Upper lobe of left lung (tissue), 4 donors: ENCODE measurements around the gene IFIH1.

Source experiments
- POLR2AphosphoS5 ChIP-seq, 2 donors: sonication (generic); formaldehyde crosslinking; IDR thresholded peaks; one replicate each; pipeline ENCODE4 v1.5.1; 2017; ENCODE audit warnings: antibody characterized with exemption in 2 of 2
- TF ChIP-seq, protein P1 (sequence below), 6 experiments: fragments of 450-650 bp in 4 of 6; fragments of 200-600 bp in 2 of 6; sonication (generic) in 2 of 6; IDR thresholded peaks; one replicate each; pipeline ENCODE4 v1.5.1; 2016 to 2019; ENCODE audit warnings: antibody characterized with exemption in 6 of 6

- no peak for TF ChIP-seq POLR2AphosphoS5 (IDR thresholded peaks at IDR 0.05)
- TF ChIP-seq, protein P1, sequence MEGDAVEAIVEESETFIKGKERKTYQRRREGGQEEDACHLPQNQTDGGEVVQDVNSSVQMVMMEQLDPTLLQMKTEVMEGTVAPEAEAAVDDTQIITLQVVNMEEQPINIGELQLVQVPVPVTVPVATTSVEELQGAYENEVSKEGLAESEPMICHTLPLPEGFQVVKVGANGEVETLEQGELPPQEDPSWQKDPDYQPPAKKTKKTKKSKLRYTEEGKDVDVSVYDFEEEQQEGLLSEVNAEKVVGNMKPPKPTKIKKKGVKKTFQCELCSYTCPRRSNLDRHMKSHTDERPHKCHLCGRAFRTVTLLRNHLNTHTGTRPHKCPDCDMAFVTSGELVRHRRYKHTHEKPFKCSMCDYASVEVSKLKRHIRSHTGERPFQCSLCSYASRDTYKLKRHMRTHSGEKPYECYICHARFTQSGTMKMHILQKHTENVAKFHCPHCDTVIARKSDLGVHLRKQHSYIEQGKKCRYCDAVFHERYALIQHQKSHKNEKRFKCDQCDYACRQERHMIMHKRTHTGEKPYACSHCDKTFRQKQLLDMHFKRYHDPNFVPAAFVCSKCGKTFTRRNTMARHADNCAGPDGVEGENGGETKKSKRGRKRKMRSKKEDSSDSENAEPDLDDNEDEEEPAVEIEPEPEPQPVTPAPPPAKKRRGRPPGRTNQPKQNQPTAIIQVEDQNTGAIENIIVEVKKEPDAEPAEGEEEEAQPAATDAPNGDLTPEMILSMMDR (IDR thresholded peaks at IDR 0.05): no peak
These were observed 91.6 kb downstream of the IFIH1 start for GRCh38 chr2:162226836-162227235.
